Upper lobe of left lung (tissue), 6 donors: ENCODE results near the gene SLC25A34. TPM values are rescaled to one million over a fixed set of nuclear protein-coding genes. Genes with fewer than 3 reads are reported as not detected.

ENCODE experiments used
- ATAC-seq, 2 donors: fragments of 200-7000 bp; cut with Tn5 transposase; one replicate each; pipeline ENCODE4 v1.9.1; 2022; ENCODE audit warnings: mild to moderate bottlenecking in 2 of 2, moderate library complexity in 2 of 2; ENCODE audit not compliant: low FRiP score in 2 of 2
- DNase-seq, 2 donors: peaks; one replicate each; pipeline ENCODE4 v3.0.0-alpha.2; 2019 to 2020
- H3K27ac ChIP-seq, 4 donors: fragments of 200-600 bp; sonication (generic); one replicate each; pipeline ENCODE4 v1.5.1; 2016 to 2019
- H3K27me3 ChIP-seq, 4 donors: fragments of 200-600 bp; sonication (generic); one replicate each; pipeline ENCODE4 v1.5.1; 2017 to 2019
- H3K36me3 ChIP-seq, 4 donors: fragments of 200-600 bp; sonication (generic); one replicate each; pipeline ENCODE4 v1.5.1; 2016 to 2019
- H3K4me1 ChIP-seq, 4 donors: fragments of 200-600 bp; sonication (generic); one replicate each; pipeline ENCODE4 v1.5.1; 2018 to 2019
- H3K4me3 ChIP-seq, 4 donors: fragments of 200-600 bp; sonication (generic); one replicate each; pipeline ENCODE4 v1.5.1; 2017 to 2019; ENCODE audit warnings: mild to moderate bottlenecking in 2 of 4, moderate library complexity in 1 of 4
- H3K9me3 ChIP-seq, 4 donors: fragments of 200-600 bp; sonication (generic); one replicate each; pipeline ENCODE4 v1.5.1; 2018 to 2019
- EP300 ChIP-seq, 4 donors: sonication (generic); formaldehyde crosslinking; IDR thresholded peaks; one replicate each; pipeline ENCODE4 v1.5.1; 2017; ENCODE audit warnings: antibody characterized with exemption in 4 of 4, control low read depth in 2 of 4
- POLR2A ChIP-seq, 4 donors: fragments of 450-650 bp; IDR thresholded peaks; one replicate each; pipeline ENCODE4 v1.5.1; 2016 to 2017; ENCODE audit warnings: antibody characterized with exemption in 4 of 4, mild to moderate bottlenecking in 2 of 4
- POLR2AphosphoS5 ChIP-seq, 2 donors: sonication (generic); formaldehyde crosslinking; IDR thresholded peaks; one replicate each; pipeline ENCODE4 v1.5.1; 2017; ENCODE audit warnings: antibody characterized with exemption in 2 of 2
- WGBS, 2 donors: methylation state at CpG; one replicate each; pipeline ENCODE4 v1.1.5; 2017 to 2018; 5-methylcytosine and 5-hydroxymethylcytosine counted together
- total RNA-seq, 6 donors: library from RNA; depleted of rRNA in 4 of 6; stranded (reverse); fragments of >200 nt in 4 of 6; gene quantifications; one replicate each; pipeline versions ENCODE4 v1.1.0 to v1.2.1, GENCODE V29; 2016 to 2021
- TF ChIP-seq, protein P1 (sequence below), 6 experiments: fragments of 450-650 bp in 4 of 6; fragments of 200-600 bp in 2 of 6; sonication (generic) in 2 of 6; IDR thresholded peaks; one replicate each; pipeline ENCODE4 v1.5.1; 2016 to 2019; ENCODE audit warnings: antibody characterized with exemption in 6 of 6
- donor health status: DM: no; HTN: no; CAD: no; lungs with moderate emphysema.
- donor health status: DM: no; HTN: yes; CAD: no; lungs with severe emphysema.

Gene SLC25A34
- total RNA-seq, 6 donors from 2014 or later, result 1.5 to 12.1 (median 4.3) TPM

DNA sequence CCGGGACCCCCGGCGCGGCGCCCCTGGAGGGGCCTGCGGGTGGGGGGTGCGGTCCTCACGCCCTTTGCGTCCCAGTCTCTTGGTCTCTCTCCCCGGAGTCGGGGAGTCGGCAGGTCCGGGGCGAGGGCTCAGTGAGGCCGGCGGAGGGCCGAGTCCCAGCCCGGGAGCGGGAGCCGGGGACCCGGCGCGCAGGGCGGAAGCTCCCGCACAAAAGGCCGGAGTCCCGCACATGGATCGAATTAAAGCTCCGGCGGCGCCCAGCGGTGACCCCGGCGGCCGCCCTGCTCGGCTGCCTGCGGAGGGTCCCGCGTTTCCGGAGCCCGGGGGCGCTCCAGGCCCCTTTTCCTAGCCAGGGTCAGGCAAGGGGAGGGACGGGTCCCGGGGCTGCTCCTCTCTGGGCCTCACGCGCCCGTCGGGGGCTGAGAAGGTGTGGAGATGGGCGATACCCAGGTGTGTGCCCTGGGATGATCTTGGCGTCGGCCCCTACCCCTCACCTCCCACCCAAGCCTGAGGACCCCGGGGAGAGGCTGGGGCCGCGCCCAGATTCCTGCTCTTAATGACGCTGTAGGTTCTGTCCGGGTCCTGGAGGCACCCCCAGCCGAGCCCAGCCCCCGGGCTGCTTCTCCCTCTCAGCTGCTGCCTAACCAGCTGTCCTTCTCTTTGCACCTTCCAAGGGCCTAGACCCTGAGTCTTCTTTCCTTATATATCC is 23.0 kb downstream of the SLC25A34 start:
- Histone ChIP-seq H3K36me3 (no peaks in the 10 kb centered on the region), H3K4me3 (peak overlapping the region; percentile 46 to 82 (median 60)), H3K4me1 (peaks cover 16 to 40% (median 37%) of the 10 kb centered on the region in 4 donors), H3K9me3 (no peaks in the 10 kb centered on the region), H3K27ac (peak overlapping the region; percentile 74 to 85 (median 76)), H3K27me3 (peaks cover 0 to 22% (median 16%) of the 10 kb centered on the region in 4 donors)
- peak in 1 of 2 donors; percentile 57 for ATAC-seq
- TF ChIP-seq EP300 (IDR thresholded peaks at IDR 0.05), result no peak
- TF ChIP-seq POLR2A (IDR thresholded peaks at IDR 0.05), result peak in 1 of 4 donors; percentile 8
- whole genome bisulfite sequencing, 2 donors, result 13 to 14% methylated on average over 2 to 8 of the region's 58 CpGs
- peak in 1 of 2 donors; percentile 84 for DNase-seq

DNA sequence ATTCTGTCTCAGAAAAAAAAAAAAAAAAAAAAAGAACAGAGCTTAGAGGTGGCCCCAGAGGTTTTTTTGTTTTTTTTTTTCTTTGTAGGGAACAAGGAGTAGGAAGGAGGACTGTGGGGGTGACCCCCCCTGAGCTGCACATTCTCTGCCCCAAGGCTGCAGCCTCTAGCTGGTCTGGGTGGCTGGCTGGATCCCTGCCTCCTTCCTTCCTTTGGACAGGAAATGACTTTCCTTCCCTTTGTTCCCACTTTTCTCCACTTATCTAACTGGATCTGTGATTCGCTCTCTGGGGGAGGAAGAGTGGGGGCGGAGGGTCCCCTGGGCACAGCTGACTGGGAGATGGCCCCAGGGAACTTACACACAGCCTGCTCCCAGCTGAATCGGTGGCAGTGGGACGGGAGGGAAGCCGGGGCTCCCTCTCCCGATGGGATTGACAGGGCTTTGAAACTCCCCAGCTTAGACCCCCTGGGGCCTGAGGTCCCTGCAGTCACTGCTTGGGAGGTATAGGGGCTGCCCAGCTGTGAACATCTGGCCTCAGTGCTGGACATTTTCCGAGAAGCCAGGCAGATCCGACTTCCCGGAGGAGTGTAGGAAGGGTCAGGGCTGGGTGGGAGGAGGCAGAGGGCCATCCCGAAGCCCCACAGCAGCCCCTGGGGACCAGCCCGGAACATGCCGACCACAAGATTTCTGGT is 24.6 kb downstream of the SLC25A34 start:
- H3K27me3 ChIP-seq, result peaks cover 0 to 22% (median 16%) of the 10 kb centered on the region in 4 donors
- DNase-seq, result no peak

DNA sequence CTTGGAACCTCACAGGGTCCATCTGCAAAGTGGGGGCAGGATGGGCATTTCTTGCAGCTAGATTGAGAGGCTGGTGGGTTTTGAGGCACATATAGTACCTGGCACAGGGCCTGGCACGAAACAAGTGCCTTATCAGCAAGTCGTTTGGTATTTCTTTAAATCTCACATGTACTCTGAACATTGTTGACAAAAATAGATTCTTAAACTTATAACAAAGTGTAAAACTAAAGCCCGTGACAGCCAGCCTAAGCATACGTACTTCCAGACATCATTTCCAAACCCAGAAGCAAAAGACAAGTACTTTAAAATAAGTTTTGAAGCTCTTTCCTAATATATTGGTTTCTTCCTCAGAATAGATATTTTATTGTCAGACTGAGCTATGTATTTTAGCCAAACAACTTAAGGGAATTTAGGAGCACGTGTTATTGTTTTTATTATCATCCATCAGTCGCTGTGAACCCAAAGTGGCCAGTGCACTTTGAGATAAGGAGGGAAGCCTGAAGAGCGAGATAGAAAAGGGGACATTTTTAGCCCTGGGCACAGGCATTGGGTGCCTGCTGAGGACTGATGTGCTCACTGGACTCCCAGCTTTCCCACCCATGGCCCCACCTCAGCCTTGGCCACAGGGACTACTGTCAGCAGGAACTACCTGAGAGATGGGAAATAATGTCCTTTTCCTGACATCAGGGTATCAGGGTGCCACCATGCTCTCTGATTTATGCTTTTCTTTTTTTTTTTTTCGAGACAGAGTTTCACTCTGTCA is 25.5 kb downstream of the SLC25A34 start:
- peak overlapping the region; percentile 74 to 85 (median 76) for H3K27ac ChIP-seq
- DNase-seq (no peak), ATAC-seq (no peak)
- 43 to 51% methylated on average over 8 of the region's 8 CpGs for WGBS, 2 donors
- peaks cover 0 to 13% (median 0%) of the 10 kb centered on the region in 4 donors for H3K36me3 ChIP-seq
- peak overlapping the region in 1 of 4 donors; percentile 82 for H3K4me3 ChIP-seq
- peaks cover 0 to 22% (median 16%) of the 10 kb centered on the region in 4 donors for H3K27me3 ChIP-seq
- peaks cover 11 to 32% (median 30%) of the 10 kb centered on the region in 4 donors for H3K4me1 ChIP-seq
- H3K9me3 ChIP-seq, result no peaks in the 10 kb centered on the region
- TF ChIP-seq, protein P1, sequence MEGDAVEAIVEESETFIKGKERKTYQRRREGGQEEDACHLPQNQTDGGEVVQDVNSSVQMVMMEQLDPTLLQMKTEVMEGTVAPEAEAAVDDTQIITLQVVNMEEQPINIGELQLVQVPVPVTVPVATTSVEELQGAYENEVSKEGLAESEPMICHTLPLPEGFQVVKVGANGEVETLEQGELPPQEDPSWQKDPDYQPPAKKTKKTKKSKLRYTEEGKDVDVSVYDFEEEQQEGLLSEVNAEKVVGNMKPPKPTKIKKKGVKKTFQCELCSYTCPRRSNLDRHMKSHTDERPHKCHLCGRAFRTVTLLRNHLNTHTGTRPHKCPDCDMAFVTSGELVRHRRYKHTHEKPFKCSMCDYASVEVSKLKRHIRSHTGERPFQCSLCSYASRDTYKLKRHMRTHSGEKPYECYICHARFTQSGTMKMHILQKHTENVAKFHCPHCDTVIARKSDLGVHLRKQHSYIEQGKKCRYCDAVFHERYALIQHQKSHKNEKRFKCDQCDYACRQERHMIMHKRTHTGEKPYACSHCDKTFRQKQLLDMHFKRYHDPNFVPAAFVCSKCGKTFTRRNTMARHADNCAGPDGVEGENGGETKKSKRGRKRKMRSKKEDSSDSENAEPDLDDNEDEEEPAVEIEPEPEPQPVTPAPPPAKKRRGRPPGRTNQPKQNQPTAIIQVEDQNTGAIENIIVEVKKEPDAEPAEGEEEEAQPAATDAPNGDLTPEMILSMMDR (IDR thresholded peaks at IDR 0.05), result no peak
- TF ChIP-seq POLR2A (IDR thresholded peaks at IDR 0.05), result no peak
- no peak for TF ChIP-seq EP300 (IDR thresholded peaks at IDR 0.05)
- no peak for TF ChIP-seq POLR2AphosphoS5 (IDR thresholded peaks at IDR 0.05)

More for the DNA sequence above, 24.6 kb downstream of the SLC25A34 start:
- WGBS, 2 donors, result 33 to 35% methylated on average over 6 to 12 of the region's 12 CpGs
- Histone ChIP-seq H3K36me3 (peaks cover 0 to 8% (median 0%) of the 10 kb centered on the region in 4 donors), H3K4me1 (peaks cover 16 to 38% (median 37%) of the 10 kb centered on the region in 4 donors), H3K27ac (peak overlapping the region; percentile 74 to 85 (median 76)), H3K9me3 (no peaks in the 10 kb centered on the region), H3K4me3 (peak overlapping the region in 1 of 4 donors; percentile 82)
- TF ChIP-seq EP300 (IDR thresholded peaks at IDR 0.05) (peak in 2 of 4 donors; percentile 57 to 88), POLR2AphosphoS5 (IDR thresholded peaks at IDR 0.05) (peak; percentile 66 to 79), POLR2A (IDR thresholded peaks at IDR 0.05) (no peak)
- TF ChIP-seq, protein P1 (IDR thresholded peaks at IDR 0.05), result no peak
- peak in 1 of 2 donors; percentile 17 for ATAC-seq

DNA sequence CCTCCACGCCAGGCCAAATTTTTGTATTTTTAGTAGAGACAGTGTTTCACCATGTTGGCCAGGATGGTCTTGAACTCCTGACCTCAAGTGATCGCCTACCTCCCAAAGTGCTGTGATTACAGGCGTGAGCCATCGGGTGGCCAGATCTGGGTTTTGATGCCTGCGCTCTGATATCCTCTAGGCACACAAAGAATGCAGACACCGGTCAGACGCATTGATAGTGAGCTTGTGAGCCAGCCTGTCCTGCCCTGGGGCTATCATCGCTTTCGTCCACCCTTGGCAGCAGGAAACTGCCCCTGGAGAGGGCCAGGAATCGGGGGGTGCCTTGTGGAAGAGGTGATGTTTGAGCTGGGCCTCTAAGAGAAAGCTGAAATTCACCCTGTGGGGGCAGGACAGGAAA is 26.5 kb downstream of the SLC25A34 start:
- no peaks in the 10 kb centered on the region for H3K9me3 ChIP-seq
- ATAC-seq (no peak), DNase-seq (no peak)
- H3K4me1 ChIP-seq, result peaks cover 8 to 22% (median 21%) of the 10 kb centered on the region in 4 donors
- H3K27me3 ChIP-seq, result peaks cover 0 to 21% (median 13%) of the 10 kb centered on the region in 4 donors
- WGBS, 2 donors, result 81 to 88% methylated on average over 5 to 10 of the region's 10 CpGs
- TF ChIP-seq EP300 (IDR thresholded peaks at IDR 0.05) (no peak), POLR2A (IDR thresholded peaks at IDR 0.05) (no peak), POLR2AphosphoS5 (IDR thresholded peaks at IDR 0.05) (no peak)
- TF ChIP-seq, protein P1 (IDR thresholded peaks at IDR 0.05), result no peak
- no peak overlapping the region for H3K4me3 ChIP-seq
- no peak overlapping the region for H3K27ac ChIP-seq
- H3K36me3 ChIP-seq, result peaks cover 0 to 13% (median 2%) of the 10 kb centered on the region in 4 donors
